K562 (cell line): ENCODE data around the gene SGO1. TPM values are rescaled to one million over a fixed set of nuclear protein-coding genes. Genes with fewer than 3 reads are reported as not detected.

Source experiments
- HMG20B ChIP-seq: fragments of 250-450 bp; sonication (Bioruptor Pico); IDR thresholded peaks from 2 replicates; pipeline ENCODE4 v1.5.0; 2021; ENCODE audit warnings: mild to moderate bottlenecking
- HNRNPLL ChIP-seq: fragments of 200-400 bp; formaldehyde crosslinking; IDR thresholded peaks from 2 replicates; pipeline ENCODE4 v1.6.1; 2017; ENCODE audit warnings: low read length, low read depth, mild to moderate bottlenecking; ENCODE audit not compliant: poor library complexity, severe bottlenecking
- KAT8 ChIP-seq: fragments of 450-650 bp; IDR thresholded peaks from 2 replicates; pipeline ENCODE4 v1.6.1; 2016; ENCODE audit warnings: low read depth, mild to moderate bottlenecking
- MLLT1 ChIP-seq, 2 experiments: fragments of 450-650 bp; IDR thresholded peaks; 2 replicates each; pipeline ENCODE4 v1.6.1; 2016
- MYBL2 ChIP-seq, 2 experiments: fragments of 450-650 bp in 1 of 2; sonication (generic) in 1 of 2; formaldehyde crosslinking in 1 of 2; IDR thresholded peaks; 2 replicates each; pipeline versions ENCODE4 v1.6.1 to v1.8.1; 2017 to 2022; ENCODE audit warnings: borderline replicate concordance in 1 of 2, inconsistent platforms in 1 of 2, low read depth in 1 of 2, mild to moderate bottlenecking in 1 of 2, missing genetic modification reagents in 1 of 2, moderate library complexity in 1 of 2
- NCOA4 ChIP-seq: fragments of 450-650 bp; IDR thresholded peaks from 2 replicates; pipeline ENCODE4 v1.6.1; 2018; ENCODE audit warnings: mild to moderate bottlenecking; ENCODE audit not compliant: partially characterized antibody
- NONO ChIP-seq, 2 experiments: fragments of 200-400 bp in 1 of 2; fragments of 450-650 bp in 1 of 2; formaldehyde crosslinking in 1 of 2; IDR thresholded peaks; 2 replicates each; pipeline ENCODE4 v1.6.1; 2017; ENCODE audit warnings: low read depth in 2 of 2, mild to moderate bottlenecking in 2 of 2, moderate library complexity in 2 of 2, low read length in 1 of 2
- NR2C1 ChIP-seq, 2 experiments: fragments of 450-650 bp; IDR thresholded peaks; 2 replicates each; pipeline ENCODE4 v1.6.1; 2017; ENCODE audit warnings: mild to moderate bottlenecking in 2 of 2, antibody characterized with exemption in 1 of 2, inconsistent platforms in 1 of 2, missing compliant biosample characterization in 1 of 2, missing genetic modification characterization in 1 of 2
- POLR2H ChIP-seq: IDR thresholded peaks from 2 replicates; pipeline ENCODE4 v1.6.1; 2016; ENCODE audit warnings: missing genetic modification characterization, low read depth, mild to moderate bottlenecking, control low read depth, missing compliant biosample characterization, moderate library complexity
- SPI1 ChIP-seq: IDR thresholded peaks from 2 replicates; pipeline ENCODE4 v1.6.1; 2011; ENCODE audit warnings: low read depth, low read length, control low read depth, borderline replicate concordance
- ZBTB17 ChIP-seq: fragments of 450-650 bp; formaldehyde crosslinking; IDR thresholded peaks from 2 replicates; pipeline ENCODE4 v1.4.0; 2020; ENCODE audit warnings: mild to moderate bottlenecking
- ZBTB49 ChIP-seq: sonication (generic); formaldehyde crosslinking; IDR thresholded peaks from 2 replicates; pipeline ENCODE4 v1.8.0; 2022; ENCODE audit warnings: missing genetic modification reagents, mild to moderate bottlenecking, borderline replicate concordance
- ZKSCAN8 ChIP-seq: fragments of 200-800 bp; sonication (Bioruptor generic); IDR thresholded peaks from 2 replicates; pipeline ENCODE4 v1.6.1; 2016; ENCODE audit warnings: missing genetic modification characterization, missing compliant biosample characterization
- ZSCAN32 ChIP-seq: fragments of 450-650 bp; formaldehyde crosslinking; IDR thresholded peaks from 2 replicates; pipeline ENCODE4 v1.4.0; 2020; ENCODE audit warnings: mild to moderate bottlenecking, moderate library complexity
- polyA plus RNA-seq, 8 experiments: library from polyadenylated mRNA; depleted of rRNA in 4 of 8; stranded (reverse) in 5 of 8; unstranded in 3 of 8; fragments of >200 nt; fragmentation: Nextera tagmentation in 2 of 8; fragmentation: Illumina TruSeq in 1 of 8; extraction: Ambion mirVana in 2 of 8; extraction: Trizol in 1 of 8; gene quantifications; 2 replicates each; pipeline versions ENCODE4 v1.2.1 to v1.2.3, GENCODE V29; 2011 to 2014; ENCODE audit warnings: inconsistent platforms in 1 of 8, missing spikeins in 1 of 8
- total RNA-seq, 7 experiments: library from RNA; depleted of rRNA in 6 of 7; stranded (reverse); fragments of >200 nt in 6 of 7; fragmentation: Illumina TruSeq in 2 of 7; extraction: Trizol in 2 of 7; gene quantifications; 2 replicates each; pipeline versions ENCODE4 v1.2.1 to v1.2.3, GENCODE V29; 2011 to 2021; ENCODE audit warnings: low replicate concordance in 1 of 7
- TF ChIP-seq, protein P1 (sequence below): sonication (generic); formaldehyde crosslinking; IDR thresholded peaks from 2 replicates; pipeline ENCODE4 v1.8.0; 2022; ENCODE audit warnings: mild to moderate bottlenecking, missing genetic modification reagents, borderline replicate concordance
- TF ChIP-seq, protein P2 (sequence below): sonication (generic); formaldehyde crosslinking; IDR thresholded peaks from 2 replicates; pipeline ENCODE4 v1.8.0; 2022; ENCODE audit warnings: missing genetic modification reagents, mild to moderate bottlenecking, moderate library complexity, borderline replicate concordance
- TF ChIP-seq, protein P3 (sequence below): sonication (generic); formaldehyde crosslinking; IDR thresholded peaks from 2 replicates; pipeline ENCODE4 v1.5.0; 2020; ENCODE audit warnings: missing genetic modification reagents

Gene SGO1
- total and polyA plus RNA-seq, 9 of the 15 experiments (the other 6 are each of a cell fraction or from before 2014, with no cell fraction given): 13.7 to 57.3 (median 28.2) TPM

DNA sequence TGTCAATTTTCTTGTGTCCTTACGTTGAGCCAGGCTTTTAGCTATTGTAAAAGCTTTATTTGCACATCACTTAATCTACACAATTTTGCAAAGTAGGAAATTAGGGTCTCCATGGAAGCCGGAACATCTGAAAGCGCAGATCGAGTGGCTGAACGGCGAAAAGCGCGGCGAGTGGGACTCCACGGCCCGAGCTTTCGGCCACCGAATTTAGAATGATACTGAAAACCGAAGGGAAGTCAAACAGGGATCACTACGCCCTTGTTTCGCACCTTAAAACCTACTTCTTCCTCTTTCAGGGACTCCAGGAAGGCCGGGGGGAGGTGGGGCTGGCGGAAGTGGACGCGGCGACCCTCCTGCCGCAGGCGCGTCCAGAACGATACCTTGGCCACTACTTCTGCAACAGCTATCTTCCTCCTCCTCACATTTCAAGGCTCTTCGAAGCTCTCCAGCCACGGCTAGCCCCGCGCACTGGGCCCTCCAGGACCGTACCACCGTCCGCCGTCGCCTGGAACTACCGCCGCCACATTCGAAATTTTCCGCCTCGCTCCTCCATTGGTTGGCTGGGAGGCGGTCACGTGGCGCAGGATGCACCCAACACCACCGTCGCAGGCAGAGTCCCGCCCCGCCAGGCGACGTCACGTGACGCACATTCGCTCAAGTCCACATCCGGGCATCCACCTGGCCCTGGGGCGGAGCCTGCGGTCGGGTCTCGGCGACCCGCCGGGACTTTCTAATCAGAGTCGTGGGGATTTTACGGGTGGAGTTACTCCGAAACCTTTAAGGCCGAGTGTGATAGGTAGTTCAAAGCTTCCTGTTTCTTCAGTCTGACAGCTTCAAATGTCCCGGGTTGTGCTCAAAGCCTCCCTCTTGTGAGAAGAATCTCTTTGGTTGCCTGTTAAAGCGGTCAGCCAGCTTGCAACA, at the start of gene SGO1 (continued):
- TF ChIP-seq MLLT1 (IDR thresholded peaks at IDR 0.05): peak in 1 of 2 experiments; percentile 63; a peak in 2 of 4 replicates
- no peak for TF ChIP-seq NCOA4
- peak; percentile 97 for TF ChIP-seq MYBL2 (IDR thresholded peaks at IDR 0.05; ENCODE audit: low read depth)
- peak; percentile 92; the same call in 1 of the 2 replicates for TF ChIP-seq MYBL2 (CRISPR knock-in tag; IDR thresholded peaks at IDR 0.05; ENCODE audit: borderline replicate concordance)
- TF ChIP-seq, protein P1, sequence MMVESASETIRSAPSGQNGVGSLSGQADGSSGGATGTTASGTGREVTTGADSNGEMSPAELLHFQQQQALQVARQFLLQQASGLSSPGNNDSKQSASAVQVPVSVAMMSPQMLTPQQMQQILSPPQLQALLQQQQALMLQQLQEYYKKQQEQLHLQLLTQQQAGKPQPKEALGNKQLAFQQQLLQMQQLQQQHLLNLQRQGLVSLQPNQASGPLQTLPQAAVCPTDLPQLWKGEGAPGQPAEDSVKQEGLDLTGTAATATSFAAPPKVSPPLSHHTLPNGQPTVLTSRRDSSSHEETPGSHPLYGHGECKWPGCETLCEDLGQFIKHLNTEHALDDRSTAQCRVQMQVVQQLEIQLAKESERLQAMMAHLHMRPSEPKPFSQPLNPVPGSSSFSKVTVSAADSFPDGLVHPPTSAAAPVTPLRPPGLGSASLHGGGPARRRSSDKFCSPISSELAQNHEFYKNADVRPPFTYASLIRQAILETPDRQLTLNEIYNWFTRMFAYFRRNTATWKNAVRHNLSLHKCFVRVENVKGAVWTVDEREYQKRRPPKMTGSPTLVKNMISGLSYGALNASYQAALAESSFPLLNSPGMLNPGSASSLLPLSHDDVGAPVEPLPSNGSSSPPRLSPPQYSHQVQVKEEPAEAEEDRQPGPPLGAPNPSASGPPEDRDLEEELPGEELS: peak; percentile 85; the same call in 1 of the 2 replicates
- TF ChIP-seq, protein P2, sequence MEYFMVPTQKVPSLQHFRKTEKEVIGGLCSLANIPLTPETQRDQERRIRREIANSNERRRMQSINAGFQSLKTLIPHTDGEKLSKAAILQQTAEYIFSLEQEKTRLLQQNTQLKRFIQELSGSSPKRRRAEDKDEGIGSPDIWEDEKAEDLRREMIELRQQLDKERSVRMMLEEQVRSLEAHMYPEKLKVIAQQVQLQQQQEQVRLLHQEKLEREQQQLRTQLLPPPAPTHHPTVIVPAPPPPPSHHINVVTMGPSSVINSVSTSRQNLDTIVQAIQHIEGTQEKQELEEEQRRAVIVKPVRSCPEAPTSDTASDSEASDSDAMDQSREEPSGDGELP (CRISPR knock-in tag): peak; percentile 94
- no peak for TF ChIP-seq KAT8
- TF ChIP-seq ZBTB17 (CRISPR knock-in tag): no peak
- peak; percentile 89 for TF ChIP-seq POLR2H (tag)
- TF ChIP-seq NR2C1 (IDR thresholded peaks at IDR 0.05): peak; percentile 72
- no peak for TF ChIP-seq NR2C1 (tag; IDR thresholded peaks at IDR 0.05)
- TF ChIP-seq HNRNPLL: peak; percentile 75
- TF ChIP-seq SPI1: peak; percentile 58; the same call in 1 of the 2 replicates
- TF ChIP-seq ZBTB49 (CRISPR knock-in tag): no peak
- TF ChIP-seq, protein P3, sequence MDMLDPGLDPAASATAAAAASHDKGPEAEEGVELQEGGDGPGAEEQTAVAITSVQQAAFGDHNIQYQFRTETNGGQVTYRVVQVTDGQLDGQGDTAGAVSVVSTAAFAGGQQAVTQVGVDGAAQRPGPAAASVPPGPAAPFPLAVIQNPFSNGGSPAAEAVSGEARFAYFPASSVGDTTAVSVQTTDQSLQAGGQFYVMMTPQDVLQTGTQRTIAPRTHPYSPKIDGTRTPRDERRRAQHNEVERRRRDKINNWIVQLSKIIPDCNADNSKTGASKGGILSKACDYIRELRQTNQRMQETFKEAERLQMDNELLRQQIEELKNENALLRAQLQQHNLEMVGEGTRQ: peak; percentile 100
- TF ChIP-seq NONO (IDR thresholded peaks at IDR 0.05; ENCODE audit: low read depth in 2 of 2, low read length in 1 of 2): peak in 1 of 2 experiments; percentile 91; a peak in 2 of 4 replicates
- TF ChIP-seq ZKSCAN8 (CRISPR knock-in tag): no peak
- 0 out of 2 replicates have a peak, but pooled peaks have one; percentile 1 for TF ChIP-seq ZSCAN32 (CRISPR knock-in tag)
- no peak for TF ChIP-seq HMG20B (CRISPR knock-in tag)
